Heart left ventricle (tissue), 13 donors: Measurements from ENCODE around the gene MOGAT1.

Experiments
- CTCF ChIP-seq, 12 donors: fragments of 200-600 bp; sonication (generic) in 4 of 12; IDR thresholded peaks; one replicate each; pipeline versions ENCODE4 v1.5.0 to v1.8.0; 2018 to 2022; ENCODE audit warnings: antibody characterized with exemption in 12 of 12, mild to moderate bottlenecking in 5 of 12
- POLR2A ChIP-seq, 2 donors: fragments of 450-650 bp; IDR thresholded peaks; one replicate each; pipeline ENCODE4 v1.6.1; 2017; ENCODE audit warnings: antibody characterized with exemption in 2 of 2, mild to moderate bottlenecking in 2 of 2, moderate library complexity in 2 of 2
- donor health status: ischemic (EF 13 %, LVEDD 7.1; RV severe dilation, severe dysfunction).
- donor health status: DM: no; HTN: yes; CAD: no.
- donor health status: DM: no; HTN: no; CAD: no.
- donor health status: ischemic (EF 25% LVEDD 6.9; RV normal size, moderate dysfunction).
- donor health status: ischemic (EF 25% LVEDD 5.7; RV mildly dilated, moderate dysfunction).
- donor health status: ischemic (EF 35%, LVEDD 5.7; RV mildly dilated, moderate dysfunction).
- donor health status: nonischemic (EF 11% LVEDD 7.7; RV severe dilation, severe dysfunction).
- donor health status: DM: yes; HTN: yes; CAD: no.
- donor health status: PGD.
- donor health status: ischemic (EF 29% LVEDD 5.4; RV normal size, mild dysfunction).
- donor health status: nonischemic (EF 23%, LVEDD 6.1; RV moderate dilation, normal function).

DNA sequence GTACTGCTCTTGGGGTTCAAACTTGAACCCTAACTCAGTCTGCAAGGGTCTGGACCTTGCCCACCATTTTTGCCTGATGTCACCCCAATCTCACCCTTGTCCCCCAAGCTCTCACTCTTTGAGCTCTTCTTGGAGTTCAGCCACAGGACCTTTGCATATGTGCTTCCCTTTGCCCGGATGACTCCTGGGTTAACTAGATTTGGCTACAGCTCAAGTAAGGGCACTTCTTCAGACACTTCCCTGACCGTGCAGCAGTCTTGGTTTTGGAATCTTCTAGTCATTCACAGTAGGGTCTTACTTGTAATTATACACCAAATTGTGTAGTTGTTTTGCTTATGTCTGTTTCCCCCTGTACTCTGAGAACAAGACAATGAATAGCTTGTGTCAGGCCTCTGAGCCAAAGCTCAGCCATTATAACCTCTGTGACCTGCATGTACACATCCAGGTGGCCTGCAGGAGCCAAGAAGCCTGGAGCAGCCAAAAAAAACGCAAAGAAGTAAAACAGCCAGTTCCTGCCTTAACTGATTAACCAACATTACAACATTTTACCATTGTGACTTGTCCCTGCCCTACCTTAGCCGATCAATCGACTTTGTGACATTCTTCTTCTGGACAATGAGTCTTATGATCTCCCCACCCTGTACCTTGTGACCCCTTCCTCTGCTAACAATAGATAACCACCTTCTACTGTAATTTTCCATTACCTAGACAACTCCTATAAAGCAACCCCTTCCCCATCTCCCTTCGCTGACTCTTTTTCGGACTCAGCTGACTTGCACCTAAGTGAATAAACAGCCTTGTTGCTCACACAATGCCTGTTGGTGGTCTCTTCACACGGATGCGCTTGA is 1.0 kb upstream of the MOGAT1 start:
- no peak for TF ChIP-seq CTCF (IDR thresholded peaks at IDR 0.05)
- TF ChIP-seq POLR2A (IDR thresholded peaks at IDR 0.05): no peak
